A204.1 (cell line): ENCODE data around the gene MAP4K3.
A peak's percentile ranks its signal among the peaks of the same experiment; 100 is the strongest.

Experiments
- FAIRE-seq: peaks from 2 replicates; lab custom pipeline; 2012; peaks lifted over from hg19 to GRCh38; lab: Jason Lieb, UNC

Gene MAP4K3

DNA sequence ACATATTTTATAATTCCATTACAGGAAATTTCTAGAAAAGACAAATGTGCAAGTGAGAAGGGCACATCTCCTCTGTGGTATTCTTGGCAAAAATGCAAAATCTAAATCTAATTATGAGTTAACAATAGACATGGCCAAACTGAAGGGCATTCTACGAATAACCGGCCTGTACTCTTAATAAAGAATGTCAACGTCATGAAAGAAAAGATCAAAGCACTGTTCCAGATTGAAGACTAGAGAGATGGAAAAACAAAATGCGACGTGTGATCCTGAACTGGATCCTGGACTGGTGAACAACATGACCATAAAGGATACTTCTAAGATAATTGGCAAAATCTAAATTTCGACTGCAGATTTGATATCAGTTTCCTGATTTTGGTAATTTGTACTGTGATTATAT lies 196.3 kb downstream of the MAP4K3 start:
- no peak for FAIRE-seq

DNA sequence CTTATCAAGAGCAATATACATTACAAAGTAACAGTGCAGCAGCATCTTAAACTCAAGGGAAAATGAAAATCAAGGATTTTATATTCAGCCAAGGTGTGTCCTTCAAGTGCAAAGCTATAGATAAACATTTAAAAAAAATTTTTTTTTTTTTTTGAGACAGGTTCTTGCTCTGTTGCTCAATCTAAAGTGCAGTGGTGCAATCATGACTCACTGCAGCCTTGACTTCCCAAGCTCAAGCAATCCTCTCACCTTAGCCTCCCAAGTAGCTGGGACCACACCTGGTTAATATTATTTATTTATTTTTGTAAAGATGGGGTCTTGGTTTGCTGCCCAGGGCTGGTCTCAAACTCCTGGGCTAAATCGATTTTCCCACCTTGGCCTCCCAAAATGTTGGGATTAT lies 202.3 kb downstream of the MAP4K3 start:
- no peak for FAIRE-seq

DNA sequence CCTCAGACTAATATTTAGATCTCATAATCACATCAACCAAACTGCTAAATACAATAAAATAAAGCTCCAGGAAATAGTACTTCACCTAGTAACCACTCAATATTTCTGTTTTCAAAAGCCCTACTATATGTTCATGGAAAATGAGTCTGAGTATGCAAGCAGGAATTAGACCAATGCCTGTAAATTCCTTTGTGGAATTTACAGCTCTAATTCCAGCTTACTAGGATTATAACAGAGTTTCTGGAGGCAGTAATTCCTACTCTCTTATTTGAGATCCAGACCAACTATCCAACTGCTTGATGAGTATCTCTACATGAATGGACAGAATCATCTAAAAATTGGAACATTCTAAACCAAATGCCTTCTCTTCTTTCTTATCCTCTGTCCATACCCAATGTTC lies 204.9 kb downstream of the MAP4K3 start:
- FAIRE-seq = no peak

DNA sequence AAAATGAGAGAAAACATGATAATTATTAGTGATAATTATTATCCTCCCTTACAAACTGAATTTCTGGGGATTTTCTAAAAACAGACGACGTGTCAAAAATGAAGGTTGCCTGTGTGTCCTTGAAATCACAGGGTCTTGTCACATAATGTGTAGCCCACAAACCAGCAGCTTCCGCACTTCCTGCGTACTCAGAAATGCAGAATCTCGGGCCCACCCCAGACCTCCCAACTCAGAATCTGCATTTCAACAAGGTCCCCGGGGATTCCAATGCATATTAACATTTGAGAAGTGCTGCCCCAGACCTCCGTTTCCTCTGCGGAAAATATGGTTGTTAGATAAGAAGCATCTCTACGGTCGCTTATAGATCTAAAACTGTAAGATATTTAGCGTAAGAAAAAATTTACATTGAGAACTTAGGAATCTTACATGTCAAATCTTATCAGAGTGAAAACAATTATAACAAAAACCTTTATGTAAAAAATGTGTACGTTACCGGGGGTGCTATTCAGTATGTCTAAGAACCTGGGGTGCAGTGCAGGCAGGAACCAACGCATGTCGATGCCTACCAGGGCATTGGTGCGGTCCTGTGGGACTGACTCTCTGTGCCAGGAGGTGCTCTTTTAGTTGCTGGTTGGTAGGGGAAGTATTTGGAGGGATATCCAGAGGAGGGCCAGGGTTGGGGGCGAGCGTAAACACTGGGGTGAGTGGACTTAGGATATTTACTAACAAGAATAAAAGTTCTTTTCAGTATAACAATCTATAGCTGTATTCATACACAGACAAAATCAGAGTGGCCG lies 208.5 kb downstream of the MAP4K3 start:
- FAIRE-seq = no peak

- FAIRE-seq = peak; percentile 90
These were observed 209.3 kb downstream of the MAP4K3 start for GRCh38 chr2:39227628-39228412.

DNA sequence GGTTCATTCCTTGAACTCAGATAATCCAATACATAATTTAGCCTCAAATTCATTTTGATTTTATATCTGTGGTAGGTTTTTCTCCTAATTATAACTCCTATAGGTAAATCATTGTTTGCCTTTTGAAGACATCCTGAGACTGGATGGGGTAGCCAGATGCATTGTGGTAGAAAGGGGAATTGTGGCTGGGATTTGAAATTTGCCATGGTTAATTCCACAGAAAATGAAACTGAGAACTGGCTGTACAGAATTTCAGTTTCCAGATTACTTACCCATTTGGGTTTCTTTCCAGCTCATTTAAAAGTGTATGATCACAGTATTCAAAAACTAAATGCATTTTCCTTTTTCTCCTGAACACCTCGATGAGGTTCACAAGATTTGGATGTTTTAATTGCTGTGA lies 211.5 kb downstream of the MAP4K3 start:
- no peak for FAIRE-seq

DNA sequence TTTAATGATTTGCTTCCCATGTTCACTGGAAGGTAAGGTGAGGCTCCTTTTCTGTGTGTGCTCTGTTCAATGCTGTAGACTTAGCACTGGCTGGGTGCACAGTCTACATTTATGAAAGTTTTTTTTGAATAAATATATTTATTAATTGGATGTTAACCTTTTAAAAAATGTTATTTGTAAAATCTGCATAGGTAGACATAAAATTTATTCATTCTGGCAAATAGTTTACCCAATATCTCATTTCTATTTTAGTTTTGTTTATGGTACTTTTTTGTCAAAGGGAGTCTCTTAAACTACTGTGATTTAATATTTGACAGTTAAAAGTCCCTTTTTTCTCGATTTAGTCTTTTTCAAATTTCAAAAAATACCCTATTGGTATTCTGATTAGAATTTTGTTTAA lies 213.2 kb downstream of the MAP4K3 start:
- no peak for FAIRE-seq

GRCh38 chr2:39221459-39221858 lies 215.6 kb downstream of the MAP4K3 start:
- FAIRE-seq = no peak

- no peak for FAIRE-seq
These were observed 216.9 kb downstream of the MAP4K3 start for GRCh38 chr2:39220136-39220535.

DNA sequence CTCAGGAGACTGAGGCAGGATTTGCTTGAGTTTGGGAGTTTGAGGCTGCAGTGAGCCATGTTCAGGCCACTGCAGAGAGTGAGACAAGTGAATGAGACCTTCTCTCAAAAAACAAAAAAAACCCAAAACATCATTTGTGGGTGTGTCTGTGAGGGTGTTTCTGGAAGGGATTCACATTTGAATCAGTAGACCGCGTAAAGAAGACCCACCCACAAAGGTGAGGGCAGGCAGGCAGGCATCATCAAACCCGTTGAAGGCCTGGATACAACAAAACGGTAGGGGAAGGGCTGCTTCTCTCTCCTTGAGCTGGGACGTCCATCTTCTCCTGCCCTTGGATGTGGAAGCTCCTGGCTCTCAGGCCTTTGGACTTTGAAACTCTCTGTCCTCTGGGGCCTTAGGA lies 218.7 kb downstream of the MAP4K3 start:
- no peak for FAIRE-seq

GRCh38 chr2:39217192-39217550 lies 219.9 kb downstream of the MAP4K3 start:
- FAIRE-seq = no peak

DNA sequence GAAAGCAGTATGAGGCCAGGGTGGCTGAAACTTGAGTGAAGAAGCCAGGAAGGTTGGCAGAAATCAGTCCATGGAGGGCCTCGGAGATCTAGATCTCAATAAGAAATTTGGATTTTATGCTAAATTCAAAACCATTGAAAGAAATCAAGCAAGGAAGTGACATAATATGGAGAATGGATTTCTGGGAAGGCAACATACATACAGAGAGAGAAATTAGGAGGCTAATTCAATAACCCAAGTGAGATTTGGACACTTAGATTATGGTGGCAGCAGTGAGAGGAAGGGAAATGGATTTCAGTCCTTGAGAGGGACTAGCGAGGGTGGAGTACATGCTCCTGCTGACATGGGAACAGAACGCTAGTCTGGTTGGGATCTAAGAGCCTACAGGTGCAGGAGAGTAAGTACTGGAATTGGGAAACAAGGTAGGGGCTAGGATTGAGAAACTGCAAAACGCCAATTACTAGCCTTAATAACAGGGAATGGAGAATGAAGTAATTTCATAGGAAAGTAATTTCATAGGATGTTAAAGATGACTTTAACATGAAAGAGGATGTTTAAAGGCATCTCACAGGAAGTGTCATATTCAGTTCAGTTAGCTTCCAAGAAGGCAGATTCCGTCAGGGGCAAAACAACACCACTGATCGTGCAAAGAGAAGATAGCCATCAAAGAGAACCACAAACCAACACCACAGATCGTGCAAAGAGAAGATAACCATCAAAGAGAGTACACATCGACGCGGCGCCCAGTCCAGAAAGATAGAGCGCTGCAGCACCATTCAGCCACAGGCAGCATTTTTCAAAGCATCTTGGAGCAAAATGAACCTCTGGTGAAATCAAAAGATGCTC lies 220.5 kb downstream of the MAP4K3 start:
- no peak for FAIRE-seq

- no peak for FAIRE-seq
These were observed 221.5 kb downstream of the MAP4K3 start for GRCh38 chr2:39215545-39215944.

GRCh38 chr2:39213015-39213414 lies 224.1 kb downstream of the MAP4K3 start:
- no peak for FAIRE-seq

DNA sequence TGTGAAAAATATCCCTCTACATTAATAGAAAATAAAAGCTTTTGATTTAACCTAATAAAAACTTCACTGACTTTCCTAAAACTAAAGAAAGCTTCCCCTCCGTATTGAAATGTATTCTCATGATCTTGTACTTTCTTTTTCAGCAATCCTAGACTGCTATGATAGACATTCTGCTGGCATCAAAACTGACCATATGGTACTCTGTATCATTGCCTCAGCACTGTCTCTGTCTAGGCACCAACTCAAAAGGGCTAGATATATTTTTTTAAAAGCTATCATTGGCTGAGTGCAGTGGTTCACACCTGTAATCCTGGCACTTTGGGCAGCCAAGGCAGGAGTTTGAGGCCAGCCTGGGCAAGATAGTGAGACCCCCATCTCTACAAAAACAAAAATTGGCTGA lies 226.2 kb downstream of the MAP4K3 start:
- FAIRE-seq = no peak

DNA sequence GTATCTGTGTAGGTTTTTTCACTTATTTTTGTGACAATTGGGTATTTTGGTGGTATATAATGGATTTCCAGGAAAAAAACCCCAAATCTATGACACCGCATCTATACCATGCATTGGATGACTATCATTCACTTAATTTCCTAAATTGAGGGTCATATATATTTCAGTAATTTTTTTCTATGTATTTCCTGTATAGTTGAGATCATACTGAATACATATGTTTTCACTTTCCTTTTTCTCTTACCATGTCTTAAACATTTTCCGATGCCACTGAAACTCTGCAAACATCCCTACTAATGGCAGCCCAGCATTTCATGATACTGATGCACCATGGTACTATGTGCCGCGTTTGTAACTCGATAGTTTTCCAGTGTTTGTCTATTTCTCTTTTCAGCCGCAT lies 233.7 kb downstream of the MAP4K3 start:
- FAIRE-seq = no peak

DNA sequence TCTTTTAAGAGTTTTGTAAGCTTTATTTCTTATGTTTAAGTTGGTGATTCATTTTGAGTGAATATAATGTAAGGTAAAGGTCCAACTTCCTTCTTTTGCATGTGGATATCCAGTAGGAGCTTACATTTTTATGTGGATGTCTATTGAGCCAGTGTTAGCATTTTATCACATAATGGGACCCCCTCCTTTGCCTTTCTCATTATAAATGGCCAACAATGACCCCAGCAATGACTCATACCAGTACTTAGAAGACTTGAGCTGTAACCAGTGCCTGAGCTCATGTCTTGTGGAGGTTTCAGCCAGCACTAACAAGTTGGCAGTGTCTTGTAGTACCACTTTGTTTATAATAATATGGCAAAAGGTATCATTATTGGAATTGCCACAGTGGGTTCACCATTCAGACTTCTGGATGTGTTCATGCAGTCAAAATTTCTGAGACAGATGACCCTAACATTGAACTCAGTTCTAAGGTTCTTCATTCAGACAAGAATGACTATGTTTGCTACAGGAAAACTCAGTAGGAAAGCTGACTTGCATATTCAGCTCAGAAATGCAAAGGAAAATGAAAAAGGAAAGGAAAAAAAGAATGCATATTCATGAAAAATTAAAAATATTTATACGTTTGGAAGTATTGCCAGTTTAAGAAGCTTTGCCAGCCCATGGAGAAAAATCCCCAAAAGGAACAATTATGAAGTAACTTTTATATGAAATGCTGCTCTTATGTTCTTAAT lies 234.3 kb downstream of the MAP4K3 start:
- no peak for FAIRE-seq
